GM12864 (cell line): ENCODE measurements around the gene TTC12.
A peak's percentile ranks its signal among the peaks of the same experiment; 100 is the strongest.

Experiments
- DNase-seq: peaks from one replicate; pipeline ENCODE4 v3.0.0-alpha.2; 2011; ENCODE audit warnings: low read depth
- H3K4me3 ChIP-seq: 2 replicates; pipeline ENCODE4 v1.5.1; 2011; ENCODE audit warnings: mild to moderate bottlenecking, low read depth, low read length, control low read depth
- CTCF ChIP-seq: IDR thresholded peaks from 2 replicates; pipeline ENCODE4 v1.5.1; 2011; ENCODE audit warnings: low read depth, mild to moderate bottlenecking, moderate library complexity, low read length, control low read depth, inconsistent platforms; ENCODE audit errors: missing control alignments

TTC12 gene

GRCh38 chr11:113314389-113315301, at the start of gene TTC12:
Gene TTC12 (plus strand): TSS chr11:113314583. CDS start chr11:113316258, 1,675 bp downstream.
- no peak for TF ChIP-seq CTCF
- H3K4me3 ChIP-seq: peak within 1 kb of the TSS; percentile 69
- DNase-seq: peak; percentile 46

- DNase-seq: no peak
- no peak overlapping the region for H3K4me3 ChIP-seq
- no peak for TF ChIP-seq CTCF
These were observed 49.0 kb upstream of the TTC12 start for GRCh38 chr11:113265362-113265761.

GRCh38 chr11:113267493-113267892, 46.9 kb upstream of the TTC12 start:
- no peak for TF ChIP-seq CTCF
- no peak overlapping the region for H3K4me3 ChIP-seq
- DNase-seq: no peak

GRCh38 chr11:113269096-113269495, 45.3 kb upstream of the TTC12 start:
- no peak for TF ChIP-seq CTCF
- no peak for DNase-seq
- H3K4me3 ChIP-seq: no peak overlapping the region

- DNase-seq: no peak
- no peak overlapping the region for H3K4me3 ChIP-seq
- TF ChIP-seq CTCF: no peak
These were observed 44.7 kb upstream of the TTC12 start for GRCh38 chr11:113269636-113270035.

- no peak for TF ChIP-seq CTCF
- no peak overlapping the region for H3K4me3 ChIP-seq
- DNase-seq: no peak
These were observed 44.3 kb upstream of the TTC12 start for GRCh38 chr11:113270080-113270479.

- H3K4me3 ChIP-seq: no peak overlapping the region
- no peak for DNase-seq
- no peak for TF ChIP-seq CTCF
These were observed 42.7 kb upstream of the TTC12 start for GRCh38 chr11:113271551-113272245.
